Loucy (cell line): ENCODE data around the gene SECISBP2L.

Experiments
- H2AFZ ChIP-seq: fragments of 200-600 bp; sonication (generic); 2 replicates; pipeline ENCODE4 v1.6.0; 2016; ENCODE audit warnings: antibody characterized with exemption, mild to moderate bottlenecking, low read length, moderate library complexity
- H3F3A ChIP-seq: fragments of 200-600 bp; 2 replicates; pipeline ENCODE4 v1.6.0; 2016; ENCODE audit warnings: antibody characterized with exemption, low read depth, mild to moderate bottlenecking
- H3K27me3 ChIP-seq: fragments of 200-600 bp; sonication (generic); 2 replicates; pipeline ENCODE4 v1.6.1; 2014; ENCODE audit warnings: low read length, mild to moderate bottlenecking; ENCODE audit not compliant: insufficient read depth, poor library complexity, severe bottlenecking
- H3K36me3 ChIP-seq: fragments of 200-600 bp; sonication (generic); 2 replicates; pipeline ENCODE4 v1.6.1; 2016; ENCODE audit warnings: low read length; ENCODE audit not compliant: insufficient read depth
- H3K4me1 ChIP-seq: fragments of 200-600 bp; sonication (generic); 2 replicates; pipeline ENCODE4 v1.5.1; 2014; ENCODE audit warnings: low read length, mild to moderate bottlenecking; ENCODE audit not compliant: insufficient read depth, poor library complexity, severe bottlenecking
- H3K4me2 ChIP-seq: fragments of 200-600 bp; sonication (generic); 2 replicates; pipeline ENCODE4 v1.6.0; 2014; ENCODE audit warnings: antibody characterized with exemption, low read length, low read depth, mild to moderate bottlenecking; ENCODE audit not compliant: poor library complexity, severe bottlenecking
- H3K4me3 ChIP-seq: fragments of 200-600 bp; sonication (generic); 2 replicates; pipeline ENCODE4 v1.5.1; 2014; ENCODE audit warnings: low read length, mild to moderate bottlenecking, mixed read lengths; ENCODE audit not compliant: poor library complexity, severe bottlenecking
- H3K79me2 ChIP-seq: fragments of 200-600 bp; sonication (generic); 2 replicates; pipeline ENCODE4 v1.6.1; 2014; ENCODE audit warnings: low read length; ENCODE audit not compliant: insufficient read depth
- H3K9ac ChIP-seq: fragments of 200-600 bp; sonication (generic); 2 replicates; pipeline ENCODE4 v1.6.0; 2014; ENCODE audit warnings: mild to moderate bottlenecking, low read depth, low read length, moderate library complexity; ENCODE audit not compliant: poor library complexity, severe bottlenecking
- H3K9me2 ChIP-seq: fragments of 200-600 bp; sonication (generic); replicated peaks from 2 replicates; pipeline ENCODE4 v1.6.1; 2016; ENCODE audit warnings: low read depth, low read length, mixed read lengths
- H3K9me3 ChIP-seq: fragments of 200-600 bp; sonication (generic); 2 replicates; pipeline ENCODE4 v1.6.1; 2014; ENCODE audit warnings: mild to moderate bottlenecking, antibody characterized with exemption, low read length, low read depth; ENCODE audit not compliant: insufficient read depth
- H4K20me1 ChIP-seq: fragments of 200-600 bp; sonication (generic); 2 replicates; pipeline ENCODE4 v1.6.0; 2014; ENCODE audit warnings: antibody characterized with exemption, low read length, mild to moderate bottlenecking; ENCODE audit not compliant: insufficient read depth, poor library complexity, severe bottlenecking
- EZH2phosphoT487 ChIP-seq: fragments of 200-600 bp; IDR thresholded peaks from 2 replicates; pipeline ENCODE4 v1.6.1; 2018; ENCODE audit warnings: antibody characterized with exemption, mild to moderate bottlenecking, moderate library complexity, borderline replicate concordance
- TF ChIP-seq, protein P1 (sequence below): fragments of 200-600 bp; sonication (generic); conservative IDR thresholded peaks from 2 replicates; pipeline ENCODE4 v1.5.1; 2014; ENCODE audit warnings: mild to moderate bottlenecking, antibody characterized with exemption, low read length

Gene SECISBP2L

DNA sequence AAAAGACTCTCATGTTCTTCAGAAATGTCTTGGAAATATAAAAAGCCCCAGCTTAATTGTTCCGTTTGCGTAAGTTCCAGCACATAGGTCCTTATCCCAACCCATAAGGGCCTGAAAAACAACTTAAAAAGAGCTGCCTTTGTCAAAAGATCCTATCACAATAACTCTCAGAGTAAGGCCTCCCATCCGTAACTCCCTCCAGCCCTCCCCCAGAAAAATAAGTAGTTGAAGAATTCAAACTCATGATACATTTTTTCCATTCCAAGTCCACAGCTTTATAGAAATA, 38.0 kb upstream of the SECISBP2L start:
- Histone ChIP-seq H2AFZ (no peak overlapping the region), H3K27me3 (no peaks in the 10 kb centered on the region), H3K9ac (no peak overlapping the region), H3K4me1 (no peaks in the 10 kb centered on the region), H3K4me2 (no peak overlapping the region), H4K20me1 (no peaks in the 10 kb centered on the region), H3K4me3 (no peak overlapping the region), H3K9me2 (no peaks in the 10 kb centered on the region), H3F3A (no peaks in the 10 kb centered on the region), H3K36me3 (no peaks in the 10 kb centered on the region), H3K79me2 (no peaks in the 10 kb centered on the region), H3K9me3 (no peaks in the 10 kb centered on the region)
- TF ChIP-seq, protein P1, sequence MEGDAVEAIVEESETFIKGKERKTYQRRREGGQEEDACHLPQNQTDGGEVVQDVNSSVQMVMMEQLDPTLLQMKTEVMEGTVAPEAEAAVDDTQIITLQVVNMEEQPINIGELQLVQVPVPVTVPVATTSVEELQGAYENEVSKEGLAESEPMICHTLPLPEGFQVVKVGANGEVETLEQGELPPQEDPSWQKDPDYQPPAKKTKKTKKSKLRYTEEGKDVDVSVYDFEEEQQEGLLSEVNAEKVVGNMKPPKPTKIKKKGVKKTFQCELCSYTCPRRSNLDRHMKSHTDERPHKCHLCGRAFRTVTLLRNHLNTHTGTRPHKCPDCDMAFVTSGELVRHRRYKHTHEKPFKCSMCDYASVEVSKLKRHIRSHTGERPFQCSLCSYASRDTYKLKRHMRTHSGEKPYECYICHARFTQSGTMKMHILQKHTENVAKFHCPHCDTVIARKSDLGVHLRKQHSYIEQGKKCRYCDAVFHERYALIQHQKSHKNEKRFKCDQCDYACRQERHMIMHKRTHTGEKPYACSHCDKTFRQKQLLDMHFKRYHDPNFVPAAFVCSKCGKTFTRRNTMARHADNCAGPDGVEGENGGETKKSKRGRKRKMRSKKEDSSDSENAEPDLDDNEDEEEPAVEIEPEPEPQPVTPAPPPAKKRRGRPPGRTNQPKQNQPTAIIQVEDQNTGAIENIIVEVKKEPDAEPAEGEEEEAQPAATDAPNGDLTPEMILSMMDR = no peak
- TF ChIP-seq EZH2phosphoT487 = no peak

DNA sequence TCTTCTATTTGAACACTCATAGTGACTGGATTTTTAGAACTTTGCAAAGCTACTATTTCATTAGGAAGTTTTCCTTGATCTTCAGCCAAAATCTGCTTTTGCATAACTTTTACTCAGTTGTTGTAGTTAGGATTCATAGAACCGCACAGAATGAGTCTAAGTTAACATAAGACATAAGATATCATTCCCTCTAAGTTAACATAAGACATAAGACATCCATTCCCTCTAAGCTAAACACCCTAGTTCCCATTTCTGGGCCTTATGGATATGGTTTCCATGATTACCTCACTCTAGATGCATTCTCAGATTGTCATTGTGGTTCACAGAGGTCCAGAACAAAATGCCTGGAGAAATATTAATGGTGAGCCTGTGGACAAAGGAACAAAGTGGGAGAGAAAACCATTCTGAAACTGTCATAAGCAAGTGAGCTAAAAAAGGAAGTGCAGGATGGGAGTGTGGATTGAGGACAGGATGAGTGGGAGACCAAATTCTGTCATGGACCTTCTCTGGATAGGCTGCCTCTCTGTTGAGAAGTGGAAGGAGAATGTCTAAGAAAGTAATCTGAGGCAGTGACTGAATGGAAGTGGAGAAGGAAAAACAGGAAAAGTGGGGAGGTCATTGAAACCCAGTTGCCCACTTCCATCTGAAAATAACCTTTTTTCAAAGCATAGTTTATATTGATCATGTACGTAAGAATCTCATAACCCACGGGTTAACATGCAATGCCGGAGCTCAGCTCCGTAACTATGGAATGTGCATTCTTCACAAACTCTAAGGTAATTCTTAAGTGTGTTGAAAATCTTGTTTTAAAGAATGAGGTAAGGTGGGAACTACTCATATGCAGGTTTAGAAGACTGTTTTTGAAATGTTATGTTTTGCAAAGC, 37.4 kb upstream of the SECISBP2L start:
- H3K9ac ChIP-seq = no peak overlapping the region

DNA sequence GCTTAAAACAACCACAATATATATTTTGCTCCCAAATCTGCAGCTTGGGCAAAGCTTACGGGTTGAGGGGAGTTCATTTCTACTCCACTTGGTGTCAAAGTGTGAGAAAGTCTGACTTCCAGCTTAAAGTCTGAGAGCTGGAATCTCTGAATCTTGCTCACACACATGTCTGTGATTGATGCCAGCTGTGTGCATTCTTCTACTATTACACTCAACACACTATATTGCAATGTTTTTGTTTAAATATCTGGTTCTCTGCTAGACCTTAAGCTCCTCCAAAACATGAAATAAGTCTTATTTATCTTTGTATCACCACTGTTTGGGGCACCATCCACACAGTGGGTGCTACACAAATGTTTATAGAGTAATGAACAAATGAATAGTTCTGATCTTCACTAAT, 36.7 kb upstream of the SECISBP2L start:
- Histone ChIP-seq H3F3A (no peaks in the 10 kb centered on the region), H3K4me3 (no peak overlapping the region), H3K9me3 (no peaks in the 10 kb centered on the region), H3K36me3 (no peaks in the 10 kb centered on the region), H3K4me2 (no peak overlapping the region), H4K20me1 (no peaks in the 10 kb centered on the region), H3K79me2 (no peaks in the 10 kb centered on the region), H3K9ac (no peak overlapping the region), H3K4me1 (no peaks in the 10 kb centered on the region), H3K9me2 (no peaks in the 10 kb centered on the region), H3K27me3 (no peaks in the 10 kb centered on the region), H2AFZ (no peak overlapping the region)
- TF ChIP-seq, protein P1 = no peak
- no peak for TF ChIP-seq EZH2phosphoT487

More for the DNA sequence above, 37.4 kb upstream of the SECISBP2L start:
- H3K4me2 ChIP-seq = no peak overlapping the region
- H3K36me3 ChIP-seq = no peaks in the 10 kb centered on the region
- H3K27me3 ChIP-seq = no peaks in the 10 kb centered on the region
- no peak overlapping the region for H2AFZ ChIP-seq
- H3K9me2 ChIP-seq = no peaks in the 10 kb centered on the region
- H4K20me1 ChIP-seq = no peaks in the 10 kb centered on the region
- no peaks in the 10 kb centered on the region for H3K4me1 ChIP-seq
- H3K4me3 ChIP-seq = no peak overlapping the region
- TF ChIP-seq, protein P1 = no peak
- no peak for TF ChIP-seq EZH2phosphoT487
- H3K79me2 ChIP-seq = no peaks in the 10 kb centered on the region
- no peaks in the 10 kb centered on the region for H3F3A ChIP-seq
- no peaks in the 10 kb centered on the region for H3K9me3 ChIP-seq
